NT2/D1 (cell line): ENCODE measurements around the gene MYLK.
"Not testable (repeated sequence)": the region's sequence is repeated elsewhere in the genome, so short reads cannot be mapped to it uniquely, and the experiment has no call there.

Experiments
- DNase-seq: peaks from one replicate; pipeline ENCODE4 v3.0.0-alpha.2; 2011; ENCODE audit warnings: low read depth, low spot score
- H3K27me3 ChIP-seq: 2 replicates; pipeline ENCODE4 v1.6.0; 2011; ENCODE audit warnings: mild to moderate bottlenecking; ENCODE audit not compliant: insufficient read length, insufficient read depth
- H3K36me3 ChIP-seq: 2 replicates; pipeline ENCODE4 v1.6.1; 2011; ENCODE audit warnings: mild to moderate bottlenecking, low read length, mixed read lengths; ENCODE audit not compliant: insufficient read depth, insufficient read length
- H3K4me1 ChIP-seq: 2 replicates; pipeline ENCODE4 v1.5.1; 2011; ENCODE audit not compliant: insufficient read depth, insufficient read length
- H3K4me3 ChIP-seq: 2 replicates; pipeline ENCODE4 v1.5.1; 2011; ENCODE audit warnings: low read depth; ENCODE audit not compliant: insufficient read length
- H3K9ac ChIP-seq: 2 replicates; pipeline ENCODE4 v1.6.0; 2011; ENCODE audit warnings: low read depth; ENCODE audit not compliant: insufficient read length
- H3K9me3 ChIP-seq: 2 replicates; pipeline ENCODE4 v1.5.1; 2011; ENCODE audit warnings: mild to moderate bottlenecking, low read length; ENCODE audit not compliant: insufficient read depth
- SUZ12 ChIP-seq: IDR thresholded peaks from 2 replicates; pipeline ENCODE4 v1.6.1; 2011; ENCODE audit not compliant: insufficient read length, insufficient read depth; ENCODE audit errors: extremely low read depth
- YY1 ChIP-seq: IDR thresholded peaks from 2 replicates; pipeline ENCODE4 v1.6.1; 2011; ENCODE audit not compliant: insufficient read length, insufficient read depth
- ZNF274 ChIP-seq: IDR thresholded peaks from 2 replicates; pipeline ENCODE4 v1.6.1; 2011; ENCODE audit warnings: mild to moderate bottlenecking, low read depth, low read length

MYLK gene

GRCh38 chr3:123722456-123722855 is 161.7 kb downstream of the MYLK start:
- no peak for DNase-seq
- TF ChIP-seq ZNF274 (no peak), YY1 (no peak)
- H3K27me3 ChIP-seq = no peaks in the 10 kb centered on the region
- no peaks in the 10 kb centered on the region for H3K4me1 ChIP-seq
- no peak overlapping the region for H3K4me3 ChIP-seq
- no peak overlapping the region for H3K9ac ChIP-seq
- peaks cover 6% of the 10 kb centered on the region for H3K36me3 ChIP-seq
- H3K9me3 ChIP-seq = no peaks in the 10 kb centered on the region

DNA sequence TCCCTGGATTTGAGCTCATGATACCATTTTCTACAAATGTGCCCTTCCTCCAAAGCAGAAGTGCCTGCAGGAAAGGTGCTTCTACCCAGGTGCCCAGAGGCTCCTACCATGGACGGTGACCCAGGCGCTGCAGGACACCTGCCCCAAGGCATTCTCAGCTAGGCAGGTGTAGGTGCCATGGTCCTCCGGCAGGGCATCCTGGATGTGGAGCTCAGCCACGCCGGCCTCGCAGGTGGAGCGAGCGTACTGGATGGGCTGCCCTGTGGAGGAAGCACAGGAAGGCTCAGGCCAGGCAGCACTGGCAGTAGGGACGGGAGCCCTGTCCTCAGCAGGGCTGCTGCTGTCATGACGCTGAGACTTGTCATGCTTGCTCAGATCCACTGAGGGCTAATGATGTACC is 162.1 kb downstream of the MYLK start:
- Histone ChIP-seq H3K9me3 (no peaks in the 10 kb centered on the region), H3K9ac (no peak overlapping the region)
- TF ChIP-seq SUZ12 (no peak), YY1 (no peak)

DNA sequence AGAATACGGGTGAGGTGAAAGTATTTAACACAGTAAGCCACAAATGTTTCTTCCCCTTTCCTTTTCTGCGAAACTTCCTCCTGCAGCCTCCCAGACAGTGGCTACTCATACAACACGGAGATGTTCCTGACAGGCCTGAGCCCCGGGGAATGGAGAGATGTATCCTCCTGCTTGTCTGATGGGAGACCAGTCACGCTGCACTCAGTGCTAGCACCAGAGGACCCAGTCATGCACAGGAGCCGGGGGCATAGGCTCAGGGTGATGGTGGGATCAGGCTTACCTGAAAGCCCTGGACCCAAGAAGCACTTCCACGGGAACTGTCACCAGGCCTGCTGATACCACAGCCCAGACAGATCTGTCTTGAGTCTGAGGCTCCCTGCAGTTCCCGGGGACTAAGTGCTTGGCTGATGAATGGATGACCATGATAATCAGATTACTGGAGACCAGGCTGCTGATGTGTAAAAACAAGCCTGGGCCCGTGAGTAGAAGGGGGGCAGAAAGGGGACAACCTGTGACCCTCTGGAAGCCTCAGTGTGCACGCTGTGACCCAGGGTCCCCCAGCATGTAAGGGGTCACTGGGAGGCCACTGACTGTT is 162.9 kb downstream of the MYLK start:
- H3K36me3 ChIP-seq, H3K4me3 ChIP-seq: not testable (repeated sequence)

More for the DNA sequence above, 162.1 kb downstream of the MYLK start:
- DNase-seq = no peak
- Histone ChIP-seq H3K36me3 (peaks cover 6% of the 10 kb centered on the region), H3K4me3 (no peak overlapping the region), H3K4me1 (no peaks in the 10 kb centered on the region), H3K27me3 (no peaks in the 10 kb centered on the region)

DNA sequence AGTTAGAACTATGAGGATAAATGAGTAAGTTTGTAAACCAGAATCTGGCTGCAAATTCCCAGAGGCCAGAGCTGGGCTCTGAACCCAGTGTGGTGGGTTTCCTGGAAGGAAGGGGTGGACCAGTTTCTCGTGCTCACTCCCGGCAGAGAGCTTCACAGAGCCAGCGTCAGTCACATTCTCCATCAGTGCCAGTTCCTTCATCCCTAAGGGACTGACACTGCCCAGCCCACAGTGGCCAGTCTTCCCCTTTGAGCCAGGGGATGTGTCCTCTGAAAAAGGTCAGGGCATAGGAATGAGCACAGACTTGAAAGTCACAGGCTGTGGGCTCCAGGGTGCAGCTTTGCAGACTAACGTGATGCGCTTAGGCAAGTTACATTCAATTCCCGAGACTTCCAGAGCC is 163.5 kb downstream of the MYLK start:
- no peak overlapping the region for H3K9ac ChIP-seq
- TF ChIP-seq SUZ12 = no peak
- TF ChIP-seq ZNF274 = no peak
- no peak for TF ChIP-seq YY1
- peaks cover 6% of the 10 kb centered on the region for H3K36me3 ChIP-seq
- H3K27me3 ChIP-seq = no peaks in the 10 kb centered on the region
- no peak overlapping the region for H3K4me3 ChIP-seq
- H3K4me1 ChIP-seq = no peaks in the 10 kb centered on the region
- no peak for DNase-seq
- no peaks in the 10 kb centered on the region for H3K9me3 ChIP-seq

More for the DNA sequence above, 162.9 kb downstream of the MYLK start:
- H3K9me3 ChIP-seq, H3K27me3 ChIP-seq, H3K4me1 ChIP-seq, H3K9ac ChIP-seq, DNase-seq: not testable (repeated sequence)

DNA sequence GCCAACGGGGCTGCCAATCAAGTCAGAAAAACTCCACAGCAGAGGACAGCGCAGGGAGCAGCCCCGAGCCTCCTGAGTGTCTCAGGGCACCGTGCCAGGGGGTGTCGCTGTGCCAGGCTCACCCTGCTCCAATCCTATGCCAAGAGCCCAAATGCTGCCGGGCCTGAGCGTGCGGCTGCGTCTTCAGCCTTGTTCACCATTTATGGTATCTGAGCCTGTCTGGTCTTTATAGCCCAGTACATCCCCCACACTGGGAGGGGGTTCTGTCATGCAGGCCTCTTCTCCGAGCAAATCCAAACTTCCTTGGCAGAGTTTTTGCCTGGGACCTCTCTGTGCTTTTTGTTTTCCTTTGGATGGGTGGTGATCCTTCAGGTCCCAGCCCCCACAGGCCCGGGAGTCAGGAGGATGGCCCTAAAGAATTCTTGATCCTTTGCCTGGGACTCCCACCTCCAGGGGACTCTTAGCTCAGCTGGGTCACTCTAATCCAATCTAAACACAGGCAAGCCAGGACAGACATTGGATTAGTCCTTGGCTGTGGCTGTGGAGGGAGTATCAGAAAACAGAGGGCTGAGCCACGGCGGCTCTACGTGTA is 164.2 kb downstream of the MYLK start:
- Histone ChIP-seq H3K4me1 (no peaks in the 10 kb centered on the region), H3K9ac (peak overlapping the region; percentile 2), H3K4me3 (no peak overlapping the region), H3K9me3 (no peaks in the 10 kb centered on the region), H3K36me3 (peaks cover 6% of the 10 kb centered on the region), H3K27me3 (no peaks in the 10 kb centered on the region)
- no peak for DNase-seq
- no peak for TF ChIP-seq YY1
- no peak for TF ChIP-seq SUZ12
- no peak for TF ChIP-seq ZNF274

- DNase-seq = peak; percentile 54
- not testable (repeated sequence) for H3K9ac ChIP-seq, H3K9me3 ChIP-seq, H3K4me1 ChIP-seq, H3K4me3 ChIP-seq, H3K27me3 ChIP-seq, H3K36me3 ChIP-seq
These were observed 164.9 kb downstream of the MYLK start for GRCh38 chr3:123719061-123719756.

GRCh38 chr3:123718108-123718507 is 166.0 kb downstream of the MYLK start:
- TF ChIP-seq ZNF274 (no peak), SUZ12 (no peak)
- peaks cover 6% of the 10 kb centered on the region for H3K36me3 ChIP-seq
- no peak overlapping the region for H3K4me3 ChIP-seq
- DNase-seq = no peak
- H3K4me1 ChIP-seq = no peaks in the 10 kb centered on the region
- H3K9ac ChIP-seq = no peak overlapping the region
- no peaks in the 10 kb centered on the region for H3K27me3 ChIP-seq
- no peaks in the 10 kb centered on the region for H3K9me3 ChIP-seq

DNA sequence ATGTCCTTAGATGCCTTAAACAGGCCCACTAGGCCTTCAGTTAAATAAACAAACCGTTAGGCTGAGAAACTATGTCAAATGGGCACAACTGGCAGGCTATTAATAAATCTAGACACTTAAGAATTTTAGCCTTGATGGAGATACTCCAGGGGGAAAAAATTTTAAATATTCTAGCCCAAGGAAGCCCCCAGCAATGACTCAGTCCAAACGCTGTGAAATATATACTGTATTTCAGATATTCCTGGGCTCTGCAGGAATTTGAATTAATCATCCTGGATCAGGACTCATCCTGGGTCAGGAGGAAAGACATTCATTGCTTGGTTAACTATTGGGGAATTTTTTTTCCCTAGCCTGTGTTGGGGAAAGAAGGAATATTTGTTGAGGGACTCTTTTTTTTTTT is 166.7 kb downstream of the MYLK start:
- H3K4me1 ChIP-seq, H3K9me3 ChIP-seq, H3K9ac ChIP-seq, DNase-seq, H3K27me3 ChIP-seq, H3K4me3 ChIP-seq, H3K36me3 ChIP-seq: not testable (repeated sequence)
